HG03045 (cell line): ENCODE measurements around the gene ABCC1.
"Not testable (repeated sequence)": the region's sequence is repeated elsewhere in the genome, so short reads cannot be mapped to it uniquely, and the experiment has no call there.

Experiments used
- ATAC-seq: cut with Tn5 transposase; IDR thresholded peaks from one replicate; pipeline ENCODE4 v1.9.1; 2021; ENCODE audit warnings: mild to moderate bottlenecking, moderate library complexity; ENCODE audit not compliant: unreplicated experiment

ABCC1 gene

DNA sequence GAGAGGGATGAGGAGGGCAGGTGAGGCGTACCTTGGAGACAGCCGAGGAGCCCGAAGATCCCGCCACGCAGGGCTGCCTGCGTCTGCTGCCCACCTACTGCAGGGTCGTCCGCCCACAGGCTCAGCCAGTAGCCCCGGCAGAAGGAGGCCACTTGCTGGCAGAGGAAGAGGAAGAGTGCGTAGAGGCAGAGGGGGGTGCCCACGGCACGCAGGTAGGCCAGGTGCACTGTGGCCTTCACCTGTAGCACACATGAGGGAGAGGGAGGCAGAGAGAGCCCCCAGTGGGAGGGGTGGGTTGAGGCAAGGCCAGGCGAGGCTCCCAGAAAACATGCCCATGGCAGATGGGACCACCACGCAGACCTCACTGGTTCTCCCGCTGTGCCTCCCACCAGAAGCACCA is 220.2 kb downstream of the ABCC1 start:
- no peak for ATAC-seq

- ATAC-seq = no peak
Observed at GRCh38 chr16:16171332-16171919, 222.0 kb downstream of the ABCC1 start.

- ATAC-seq = no peak
Observed at GRCh38 chr16:16172991-16173390, 223.6 kb downstream of the ABCC1 start.

GRCh38 chr16:16175296-16175695 is 225.9 kb downstream of the ABCC1 start:
- no peak for ATAC-seq

GRCh38 chr16:16176328-16176727 is 226.9 kb downstream of the ABCC1 start:
- no peak for ATAC-seq

GRCh38 chr16:16178455-16179162 is 229.2 kb downstream of the ABCC1 start:
- ATAC-seq = no peak

DNA sequence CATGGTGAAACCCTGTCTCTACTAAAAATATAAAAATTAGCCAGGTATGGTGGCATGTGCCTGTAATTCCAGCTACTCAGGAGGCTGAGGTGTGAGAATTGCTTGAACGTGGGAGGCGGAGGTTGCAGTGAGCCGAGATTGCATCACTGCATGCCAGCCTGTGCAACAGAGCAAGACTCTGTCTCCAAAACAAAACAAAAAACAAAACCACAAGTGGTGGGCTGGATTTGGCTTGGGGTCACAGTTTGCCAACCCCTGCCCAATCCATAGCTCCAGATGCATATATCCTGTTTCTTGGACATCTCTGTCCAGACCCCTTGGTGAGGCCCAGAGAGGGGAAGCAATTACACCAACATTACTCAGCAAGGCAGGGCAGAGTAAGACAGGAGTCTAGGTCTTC is 232.3 kb downstream of the ABCC1 start:
- not testable (repeated sequence) for ATAC-seq

DNA sequence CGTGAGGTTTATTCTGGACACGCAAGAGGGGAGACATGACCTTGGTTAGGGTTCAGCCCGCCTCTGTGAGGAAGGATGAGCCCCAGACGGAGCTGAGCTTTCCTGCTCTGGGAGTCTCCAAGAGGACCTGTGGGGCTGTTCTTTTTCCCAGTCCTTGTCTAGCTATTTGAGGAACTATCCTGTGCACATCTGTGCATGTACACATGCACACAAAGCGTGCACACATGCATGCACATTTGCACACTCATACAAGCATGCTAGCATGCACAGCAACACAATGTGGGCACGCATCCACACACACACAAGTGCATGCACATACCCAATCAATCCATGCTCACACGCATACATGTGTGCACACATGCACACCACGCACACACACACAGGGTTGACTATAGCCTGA is 233.5 kb downstream of the ABCC1 start:
- no peak for ATAC-seq

DNA sequence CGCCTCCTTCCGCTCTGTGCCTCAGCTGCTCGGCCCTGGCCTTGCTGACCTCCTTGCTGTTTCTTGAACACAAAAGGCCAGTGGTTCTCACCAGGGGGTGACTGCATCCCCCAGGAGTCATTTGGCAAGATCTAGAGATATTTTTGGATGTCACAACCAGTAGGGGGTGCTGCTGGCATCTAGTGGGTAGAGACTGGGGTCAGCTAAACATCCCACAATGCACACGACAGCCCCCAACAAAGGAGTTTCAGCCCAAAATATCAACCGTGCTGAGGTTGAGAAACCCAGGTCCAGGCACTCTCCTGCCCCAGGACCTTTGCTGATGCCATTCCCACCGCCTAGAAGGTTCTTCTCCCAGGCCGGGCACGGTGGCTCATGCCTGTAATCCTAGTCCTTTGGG is 234.1 kb downstream of the ABCC1 start:
- no peak for ATAC-seq

DNA sequence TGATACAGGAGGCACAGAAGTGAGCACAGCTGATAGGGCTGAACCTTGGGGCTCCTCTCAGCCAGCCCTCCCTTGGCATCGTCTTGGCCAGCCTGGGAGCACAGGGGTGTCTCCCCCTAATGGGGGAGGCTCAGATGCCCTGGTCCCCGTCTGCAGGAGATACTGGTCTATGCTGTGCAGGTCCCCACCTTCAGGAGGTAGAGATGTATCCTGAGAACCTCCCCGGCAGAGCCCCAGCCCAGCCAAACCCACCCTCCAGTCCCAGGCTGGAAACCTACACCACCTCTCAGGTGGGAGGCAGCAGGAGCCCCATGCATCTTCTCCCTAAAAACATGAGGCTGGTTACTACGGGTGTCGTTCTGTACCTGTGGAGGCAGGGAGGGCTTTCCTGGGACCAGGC is 235.2 kb downstream of the ABCC1 start:
- no peak for ATAC-seq

DNA sequence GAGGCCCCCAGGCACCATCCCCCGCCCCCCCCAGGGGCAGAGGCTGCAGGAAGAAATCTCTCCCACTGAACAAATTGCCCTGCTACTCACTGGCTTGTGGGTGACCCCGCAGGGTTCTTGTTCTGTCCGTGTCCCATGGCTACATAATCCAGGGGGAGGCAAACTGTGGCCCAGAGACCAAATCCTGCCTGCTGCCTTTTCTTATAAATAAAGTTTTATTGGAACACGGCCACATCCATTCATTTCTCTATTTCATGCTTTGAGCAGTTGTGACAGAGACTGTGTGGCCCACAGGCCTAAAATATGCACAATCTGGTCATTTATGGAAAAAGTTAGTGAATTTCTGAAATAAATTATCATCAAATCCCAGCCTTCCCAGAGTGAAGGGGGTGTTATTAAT is 235.7 kb downstream of the ABCC1 start:
- no peak for ATAC-seq

- no peak for ATAC-seq
Observed at GRCh38 chr16:16186820-16187219, 237.4 kb downstream of the ABCC1 start.

DNA sequence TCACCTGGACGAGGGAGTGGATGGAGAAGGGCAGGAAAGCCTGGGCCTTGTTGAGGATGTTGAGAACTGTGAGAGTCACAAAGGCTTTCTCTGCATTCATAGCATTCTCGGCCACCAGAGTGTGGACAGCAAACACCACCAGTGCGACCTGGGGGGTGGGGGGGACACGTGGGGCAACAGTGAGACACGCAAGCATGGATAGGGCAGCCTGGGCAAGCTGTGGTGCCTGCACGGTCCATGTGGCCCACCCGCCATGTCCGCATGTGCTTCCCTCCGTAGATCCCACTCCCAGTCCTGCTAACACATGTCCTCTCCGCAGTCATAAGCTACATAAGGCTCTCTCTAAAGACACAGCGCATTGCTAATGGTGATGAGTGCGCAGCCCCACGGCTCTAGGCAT is 239.4 kb downstream of the ABCC1 start:
- no peak for ATAC-seq

DNA sequence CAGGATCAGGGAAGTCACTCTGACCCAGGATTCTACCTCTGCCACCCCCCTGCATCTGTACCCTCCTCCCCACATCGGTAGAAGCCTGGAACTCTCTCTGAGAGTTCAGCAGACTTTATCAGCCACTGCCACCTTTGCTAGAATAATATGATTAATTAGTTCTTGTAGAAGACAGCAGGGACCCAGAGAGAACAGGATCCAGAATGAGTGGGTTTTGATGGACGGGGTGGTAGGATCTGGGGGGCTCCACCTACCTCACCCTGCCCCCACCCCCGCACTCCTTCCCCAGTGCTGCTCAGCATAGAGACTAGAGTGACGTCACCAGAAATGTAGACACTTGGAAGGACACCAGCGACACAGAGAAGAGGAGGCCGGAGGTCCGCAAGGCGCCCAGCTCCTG is 240.4 kb downstream of the ABCC1 start:
- no peak for ATAC-seq

DNA sequence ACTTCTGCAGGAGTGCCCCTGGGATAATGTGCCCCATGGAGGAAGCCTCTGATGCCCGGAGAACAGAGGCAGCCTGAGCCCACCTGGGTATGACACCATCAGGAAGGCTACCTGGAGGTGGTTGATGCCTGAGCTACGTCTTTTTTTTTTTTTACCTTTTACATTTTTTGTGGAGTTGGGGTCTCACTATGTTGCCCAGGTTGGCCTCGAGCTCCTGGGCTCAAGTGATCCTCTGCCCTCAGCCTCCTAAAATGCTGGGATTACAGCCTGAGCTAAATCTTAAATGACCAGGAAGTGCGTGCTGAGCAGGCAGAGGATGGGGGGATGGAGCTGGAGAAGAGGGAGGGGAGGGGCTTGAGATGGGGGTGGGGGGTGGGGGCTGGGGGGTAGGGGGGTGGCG is 241.1 kb downstream of the ABCC1 start:
- ATAC-seq = no peak

DNA sequence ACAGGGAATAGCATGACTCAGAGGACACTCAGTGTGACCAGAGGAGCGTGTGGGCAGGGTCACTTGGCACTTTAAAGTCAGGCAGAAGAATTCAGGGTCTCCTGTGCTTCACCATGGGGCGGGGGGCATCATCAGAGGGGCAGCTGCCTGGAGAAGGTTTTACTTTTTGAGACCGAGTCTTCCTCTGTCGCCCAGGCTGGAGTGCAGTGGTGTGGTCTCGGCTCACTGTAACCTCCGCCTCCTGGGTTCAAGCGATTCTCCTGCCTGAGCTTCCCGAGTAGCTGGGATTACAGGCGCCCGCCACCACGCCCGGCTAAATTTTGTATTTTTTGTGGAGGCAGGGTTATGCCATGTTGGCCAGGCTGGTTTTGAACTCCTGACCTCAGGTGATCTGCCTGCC is 241.6 kb downstream of the ABCC1 start:
- ATAC-seq = not testable (repeated sequence)

GRCh38 chr16:16191493-16192167 is 242.2 kb downstream of the ABCC1 start:
- no peak for ATAC-seq
